HEK293 (cell line): ENCODE results near the gene ZNF790.

Source experiments
- GLI4 ChIP-seq: fragments of 450-650 bp; formaldehyde crosslinking; IDR thresholded peaks from 2 replicates; pipeline ENCODE4 v1.5.1; 2016; ENCODE audit warnings: missing biosample characterization, missing genetic modification characterization
- HOXA7 ChIP-seq: sonication (generic); formaldehyde crosslinking; IDR thresholded peaks from 2 replicates; pipeline ENCODE4 v1.8.1; 2022; ENCODE audit warnings: missing genetic modification reagents, borderline replicate concordance
- MZF1 ChIP-seq: fragments of 450-650 bp; formaldehyde crosslinking; IDR thresholded peaks from 2 replicates; pipeline ENCODE4 v1.5.1; 2017; ENCODE audit warnings: missing biosample characterization, missing genetic modification characterization, borderline replicate concordance
- ZNF16 ChIP-seq: fragments of 450-650 bp; formaldehyde crosslinking; IDR thresholded peaks from 2 replicates; pipeline ENCODE4 v1.5.1; 2016; ENCODE audit warnings: low read depth, missing biosample characterization, missing genetic modification characterization
- ZNF223 ChIP-seq: fragments of 450-650 bp; formaldehyde crosslinking; IDR thresholded peaks from 2 replicates; pipeline ENCODE4 v1.5.1; 2016; ENCODE audit warnings: missing biosample characterization, missing genetic modification characterization
- ZNF426 ChIP-seq: fragments of 450-650 bp; formaldehyde crosslinking; IDR thresholded peaks from 2 replicates; pipeline ENCODE4 v1.5.1; 2017; ENCODE audit warnings: missing biosample characterization, missing genetic modification characterization, mild to moderate bottlenecking, inconsistent platforms, moderate library complexity
- ZNF600 ChIP-seq: fragments of 450-650 bp; formaldehyde crosslinking; IDR thresholded peaks from 2 replicates; pipeline ENCODE4 v1.5.1; 2016; ENCODE audit warnings: missing biosample characterization, missing genetic modification characterization
- ZNF747 ChIP-seq: fragments of 450-650 bp; formaldehyde crosslinking; IDR thresholded peaks from 2 replicates; pipeline ENCODE4 v1.5.1; 2016; ENCODE audit warnings: missing biosample characterization, missing genetic modification characterization
- TF ChIP-seq, protein P1 (sequence below): sonication (generic); formaldehyde crosslinking; IDR thresholded peaks from 2 replicates; pipeline ENCODE4 v1.8.1; 2022; ENCODE audit warnings: mild to moderate bottlenecking, moderate library complexity, missing genetic modification reagents
- TF ChIP-seq, protein P2 (sequence below): fragments of 450-650 bp; formaldehyde crosslinking; IDR thresholded peaks from 2 replicates; pipeline ENCODE4 v1.5.1; 2016; ENCODE audit warnings: missing biosample characterization, missing genetic modification characterization
- TF ChIP-seq, protein P3 (sequence below): fragments of 450-650 bp; formaldehyde crosslinking; IDR thresholded peaks from 2 replicates; pipeline ENCODE4 v1.5.1; 2016; ENCODE audit warnings: missing biosample characterization, missing genetic modification characterization

DNA sequence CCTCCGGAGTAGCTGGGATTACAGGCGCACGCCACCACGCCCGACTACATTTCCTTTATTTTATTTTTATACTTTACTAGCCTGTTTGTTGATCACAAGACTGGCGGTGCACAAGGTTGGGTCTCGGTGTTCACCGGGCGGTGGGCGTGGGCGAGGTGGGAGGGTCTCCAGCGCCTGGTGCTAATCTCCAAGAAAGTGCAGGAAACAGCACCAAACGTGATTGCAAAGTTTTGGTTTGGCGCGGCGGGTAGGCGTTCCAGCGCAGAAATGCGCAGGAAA lies 41.5 kb downstream of the ZNF790 start:
- TF ChIP-seq, protein P1, sequence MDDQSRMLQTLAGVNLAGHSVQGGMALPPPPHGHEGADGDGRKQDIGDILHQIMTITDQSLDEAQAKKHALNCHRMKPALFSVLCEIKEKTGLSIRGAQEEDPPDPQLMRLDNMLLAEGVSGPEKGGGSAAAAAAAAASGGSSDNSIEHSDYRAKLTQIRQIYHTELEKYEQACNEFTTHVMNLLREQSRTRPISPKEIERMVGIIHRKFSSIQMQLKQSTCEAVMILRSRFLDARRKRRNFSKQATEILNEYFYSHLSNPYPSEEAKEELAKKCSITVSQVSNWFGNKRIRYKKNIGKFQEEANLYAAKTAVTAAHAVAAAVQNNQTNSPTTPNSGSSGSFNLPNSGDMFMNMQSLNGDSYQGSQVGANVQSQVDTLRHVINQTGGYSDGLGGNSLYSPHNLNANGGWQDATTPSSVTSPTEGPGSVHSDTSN (CRISPR knock-in tag) = no peak
- TF ChIP-seq, protein P2, sequence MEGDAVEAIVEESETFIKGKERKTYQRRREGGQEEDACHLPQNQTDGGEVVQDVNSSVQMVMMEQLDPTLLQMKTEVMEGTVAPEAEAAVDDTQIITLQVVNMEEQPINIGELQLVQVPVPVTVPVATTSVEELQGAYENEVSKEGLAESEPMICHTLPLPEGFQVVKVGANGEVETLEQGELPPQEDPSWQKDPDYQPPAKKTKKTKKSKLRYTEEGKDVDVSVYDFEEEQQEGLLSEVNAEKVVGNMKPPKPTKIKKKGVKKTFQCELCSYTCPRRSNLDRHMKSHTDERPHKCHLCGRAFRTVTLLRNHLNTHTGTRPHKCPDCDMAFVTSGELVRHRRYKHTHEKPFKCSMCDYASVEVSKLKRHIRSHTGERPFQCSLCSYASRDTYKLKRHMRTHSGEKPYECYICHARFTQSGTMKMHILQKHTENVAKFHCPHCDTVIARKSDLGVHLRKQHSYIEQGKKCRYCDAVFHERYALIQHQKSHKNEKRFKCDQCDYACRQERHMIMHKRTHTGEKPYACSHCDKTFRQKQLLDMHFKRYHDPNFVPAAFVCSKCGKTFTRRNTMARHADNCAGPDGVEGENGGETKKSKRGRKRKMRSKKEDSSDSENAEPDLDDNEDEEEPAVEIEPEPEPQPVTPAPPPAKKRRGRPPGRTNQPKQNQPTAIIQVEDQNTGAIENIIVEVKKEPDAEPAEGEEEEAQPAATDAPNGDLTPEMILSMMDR (tag by site-specific recombination) = no peak
- no peak for TF ChIP-seq ZNF426 (tag by site-specific recombination)
- TF ChIP-seq ZNF16 (tag by site-specific recombination) = no peak
- no peak for TF ChIP-seq ZNF747 (tag by site-specific recombination)
- no peak for TF ChIP-seq MZF1 (tag by site-specific recombination)
- no peak for TF ChIP-seq GLI4 (tag by site-specific recombination)
- no peak for TF ChIP-seq HOXA7
- TF ChIP-seq, protein P3, sequence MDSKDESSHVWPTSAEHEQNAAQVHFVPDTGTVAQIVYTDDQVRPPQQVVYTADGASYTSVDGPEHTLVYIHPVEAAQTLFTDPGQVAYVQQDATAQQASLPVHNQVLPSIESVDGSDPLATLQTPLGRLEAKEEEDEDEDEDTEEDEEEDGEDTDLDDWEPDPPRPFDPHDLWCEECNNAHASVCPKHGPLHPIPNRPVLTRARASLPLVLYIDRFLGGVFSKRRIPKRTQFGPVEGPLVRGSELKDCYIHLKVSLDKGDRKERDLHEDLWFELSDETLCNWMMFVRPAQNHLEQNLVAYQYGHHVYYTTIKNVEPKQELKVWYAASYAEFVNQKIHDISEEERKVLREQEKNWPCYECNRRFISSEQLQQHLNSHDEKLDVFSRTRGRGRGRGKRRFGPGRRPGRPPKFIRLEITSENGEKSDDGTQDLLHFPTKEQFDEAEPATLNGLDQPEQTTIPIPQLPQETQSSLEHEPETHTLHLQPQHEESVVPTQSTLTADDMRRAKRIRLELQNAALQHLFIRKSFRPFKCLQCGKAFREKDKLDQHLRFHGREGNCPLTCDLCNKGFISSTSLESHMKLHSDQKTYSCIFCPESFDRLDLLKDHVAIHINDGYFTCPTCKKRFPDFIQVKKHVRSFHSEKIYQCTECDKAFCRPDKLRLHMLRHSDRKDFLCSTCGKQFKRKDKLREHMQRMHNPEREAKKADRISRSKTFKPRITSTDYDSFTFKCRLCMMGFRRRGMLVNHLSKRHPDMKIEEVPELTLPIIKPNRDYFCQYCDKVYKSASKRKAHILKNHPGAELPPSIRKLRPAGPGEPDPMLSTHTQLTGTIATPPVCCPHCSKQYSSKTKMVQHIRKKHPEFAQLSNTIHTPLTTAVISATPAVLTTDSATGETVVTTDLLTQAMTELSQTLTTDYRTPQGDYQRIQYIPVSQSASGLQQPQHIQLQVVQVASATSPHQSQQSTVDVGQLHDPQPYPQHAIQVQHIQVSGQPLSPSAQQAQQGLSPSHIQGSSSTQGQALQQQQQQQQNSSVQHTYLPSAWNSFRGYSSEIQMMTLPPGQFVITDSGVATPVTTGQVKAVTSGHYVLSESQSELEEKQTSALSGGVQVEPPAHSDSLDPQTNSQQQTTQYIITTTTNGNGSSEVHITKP (tag by site-specific recombination) = no peak
- TF ChIP-seq ZNF223 (tag by site-specific recombination) = no peak
- no peak for TF ChIP-seq ZNF600
